Kidney (tissue), 14 donors: Measurements from ENCODE around the gene CCDC141. TPM values are rescaled to one million over a fixed set of nuclear protein-coding genes. Genes with fewer than 3 reads are reported as not detected.
"Not testable (repeated sequence)": the region's sequence is repeated elsewhere in the genome, so short reads cannot be mapped to it uniquely, and the experiment has no call there.

ENCODE experiments used
- DNase-seq, 5 donors: peaks; one replicate each; pipeline ENCODE4 v3.0.0-alpha.2; 2013 to 2020
- FAIRE-seq: peaks from 2 replicates; lab custom pipeline; 2012; peaks lifted over from hg19 to GRCh38; lab: Jason Lieb, UNC
- H3K27ac ChIP-seq, 2 donors: one replicate each; pipeline ENCODE4 v1.7.0; 2013; ENCODE audit warnings: low read depth in 2 of 2, low read length in 2 of 2, inconsistent platforms in 1 of 2
- H3K27me3 ChIP-seq: one replicate; pipeline ENCODE4 v1.7.1; 2013; ENCODE audit warnings: low read length, inconsistent platforms; ENCODE audit not compliant: control insufficient read depth, insufficient read depth
- H3K36me3 ChIP-seq, 3 donors: one replicate each; pipeline versions ENCODE4 v1.7.0 to v1.7.1; 2013; ENCODE audit warnings: low read length in 3 of 3, control low read depth in 1 of 3, inconsistent platforms in 1 of 3; ENCODE audit not compliant: insufficient read depth in 3 of 3, control insufficient read depth in 2 of 3
- H3K4me1 ChIP-seq, 3 donors: one replicate each; pipeline versions ENCODE4 v1.7.0 to v1.7.1; 2013; ENCODE audit warnings: low read length in 3 of 3, inconsistent platforms in 1 of 3, low read depth in 1 of 3; ENCODE audit not compliant: control insufficient read depth in 2 of 3, insufficient read depth in 2 of 3
- H3K4me3 ChIP-seq, 3 donors: one replicate each; pipeline versions ENCODE4 v1.7.0 to v1.8.1; 2013; ENCODE audit warnings: low read length in 3 of 3, control low read depth in 1 of 3, inconsistent platforms in 1 of 3
- H3K9ac ChIP-seq, 3 donors: one replicate each; pipeline versions ENCODE4 v1.7.0 to v1.7.1; 2013; ENCODE audit warnings: low read length in 3 of 3, control low read depth in 1 of 3, inconsistent platforms in 1 of 3
- H3K9me3 ChIP-seq, 3 donors: one replicate each; pipeline versions ENCODE4 v1.7.0 to v1.7.1; 2013; ENCODE audit warnings: low read length in 3 of 3, control low read depth in 1 of 3, inconsistent platforms in 1 of 3; ENCODE audit not compliant: control insufficient read depth in 2 of 3, insufficient read depth in 1 of 3
- CTCF ChIP-seq: IDR thresholded peaks from 3 replicates; pipeline ENCODE4 v1.5.1; 2012; ENCODE audit warnings: mild to moderate bottlenecking, moderate library complexity, borderline replicate concordance; ENCODE audit not compliant: insufficient read depth; ENCODE audit errors: extremely low read depth
- intact Hi-C: fragments of 100-400 bp; cut with DNase I; formaldehyde crosslinking; loops from one replicate; pipeline ENCODE4 v1.11.1; 2022
- polyA plus RNA-seq: library from polyadenylated mRNA; stranded (reverse); fragments of 350-450 nt; fragmentation: Illumina TruSeq; extraction: RNeasy Lipid Tissue Mini Kit (QIAGEN cat#74804); gene quantifications from one replicate; pipeline ENCODE4 v1.2.3, GENCODE V29; 2014; ENCODE audit warnings: low read depth, low replicate concordance; ENCODE audit not compliant: insufficient read depth
- total RNA-seq: library from RNA; stranded (reverse); fragmentation: NEBNext Ultra II Directional; extraction: Animal tissue kit (Norgen Biotek cat#: 25700); gene quantifications from one replicate; pipeline ENCODE4 v1.2.1, GENCODE V29; 2021
- donor health status: control.
- donor health status: control.
- donor health status: control.
- donor health status: control.
- donor health status: control.
- donor health status: DM: yes; HTN: yes; CAD: no.
- donor health status: Normal renal cell carcinoma (clear cell type).

The CCDC141 gene
- total and polyA plus RNA-seq, 2 donors from 2014 or later, result 3.0 TPM; not detected in 1

GRCh38 chr2:178994264-178994663, 55.7 kb downstream of the CCDC141 start:
- intact Hi-C loops, result no loop called here
- Histone ChIP-seq H3K27ac (no peak overlapping the region), H3K4me3 (no peak overlapping the region), H3K27me3 (no peaks in the 10 kb centered on the region), H3K4me1 (no peaks in the 10 kb centered on the region), H3K9me3 (peaks cover 0 to 3% (median 2%) of the 10 kb centered on the region in 3 donors), H3K9ac (no peak overlapping the region), H3K36me3 (no peaks in the 10 kb centered on the region)
- FAIRE-seq (no peak), DNase-seq (peak in 1 of 5 donors; percentile 22)
- no peak for TF ChIP-seq CTCF

GRCh38 chr2:178993788-178994187, 56.1 kb downstream of the CCDC141 start:
- no peaks in the 10 kb centered on the region for H3K36me3 ChIP-seq
- H3K4me1 ChIP-seq, result no peaks in the 10 kb centered on the region
- FAIRE-seq (no peak), DNase-seq (no peak)
- H3K9ac ChIP-seq, result no peak overlapping the region
- intact Hi-C loops, result no loop called here
- TF ChIP-seq CTCF, result no peak
- H3K27me3 ChIP-seq, result no peaks in the 10 kb centered on the region
- H3K27ac ChIP-seq, result no peak overlapping the region
- H3K4me3 ChIP-seq, result no peak overlapping the region
- peaks cover 0 to 3% (median 2%) of the 10 kb centered on the region in 3 donors for H3K9me3 ChIP-seq

- DNase-seq, intact Hi-C loops, H3K27ac ChIP-seq, H3K27me3 ChIP-seq, H3K4me1 ChIP-seq, H3K9me3 ChIP-seq, H3K4me3 ChIP-seq, H3K9ac ChIP-seq, H3K36me3 ChIP-seq, FAIRE-seq: not testable (repeated sequence)
These were observed 57.2 kb downstream of the CCDC141 start for GRCh38 chr2:178992719-178993118.

- FAIRE-seq, result no peak
These were observed 59.2 kb downstream of the CCDC141 start for GRCh38 chr2:178990533-178991241.

GRCh38 chr2:178989424-178989823, 60.5 kb downstream of the CCDC141 start:
- H3K27ac ChIP-seq, H3K9ac ChIP-seq, DNase-seq, FAIRE-seq, H3K4me1 ChIP-seq, H3K9me3 ChIP-seq, intact Hi-C loops, H3K27me3 ChIP-seq, H3K36me3 ChIP-seq, H3K4me3 ChIP-seq: not testable (repeated sequence)

More at GRCh38 chr2:178990533-178991241, 59.2 kb downstream of the CCDC141 start:
- Histone ChIP-seq H3K4me1 (no peaks in the 10 kb centered on the region), H3K4me3 (no peak overlapping the region), H3K27ac (no peak overlapping the region), H3K27me3 (no peaks in the 10 kb centered on the region), H3K36me3 (no peaks in the 10 kb centered on the region), H3K9ac (no peak overlapping the region), H3K9me3 (peaks cover 0 to 3% (median 2%) of the 10 kb centered on the region in 3 donors)
- DNase-seq, result no peak
- intact Hi-C loops, result no loop called here
- no peak for TF ChIP-seq CTCF

GRCh38 chr2:178982652-178983051, 67.3 kb downstream of the CCDC141 start:
- DNase-seq, intact Hi-C loops, H3K27me3 ChIP-seq, H3K9ac ChIP-seq, H3K9me3 ChIP-seq, H3K4me1 ChIP-seq, FAIRE-seq, H3K4me3 ChIP-seq, H3K27ac ChIP-seq, H3K36me3 ChIP-seq: not testable (repeated sequence)
